DMS53 treated with DMSO at 0.1 percent for 48 hours (cell line): ENCODE data around the gene RABL3.
"Not testable (repeated sequence)": the region's sequence is repeated elsewhere in the genome, so short reads cannot be mapped to it uniquely, and the experiment has no call there.

Experiments used
- DNase-seq: peaks from one replicate; lab custom pipeline; 2025; ENCODE audit not compliant: unreplicated experiment; lab: John Stamatoyannopoulos, UW

The RABL3 gene

GRCh38 chr3:120684896-120685295 lies 57.4 kb downstream of the RABL3 start:
- no peak for DNase-seq

GRCh38 chr3:120683671-120684301 lies 58.5 kb downstream of the RABL3 start:
- no peak for DNase-seq

GRCh38 chr3:120683213-120683612 lies 59.1 kb downstream of the RABL3 start:
- no peak for DNase-seq

- DNase-seq = peak; percentile 67
Measured at GRCh38 chr3:120682095-120682681, 60.1 kb downstream of the RABL3 start, which contains the start of gene HGD. Gene HGD, minus strand, starts transcription at chr3:120682239. Its CDS starts 128 bp downstream, at chr3:120682111.

- no peak for DNase-seq
Measured at GRCh38 chr3:120681506-120682038, 60.7 kb downstream of the RABL3 start.

- no peak for DNase-seq
Measured at GRCh38 chr3:120681018-120681417, 61.3 kb downstream of the RABL3 start.

- no peak for DNase-seq
Measured at GRCh38 chr3:120680193-120680894, 62.0 kb downstream of the RABL3 start.

GRCh38 chr3:120678984-120679383 lies 63.3 kb downstream of the RABL3 start:
- DNase-seq = peak; percentile 18

- DNase-seq = peak; percentile 81
Measured at GRCh38 chr3:120678331-120678947, 63.9 kb downstream of the RABL3 start.

- not testable (repeated sequence) for DNase-seq
Measured at GRCh38 chr3:120677193-120677592, 65.1 kb downstream of the RABL3 start.

GRCh38 chr3:120673116-120673515 lies 69.2 kb downstream of the RABL3 start:
- DNase-seq = no peak

GRCh38 chr3:120670576-120670975 lies 71.7 kb downstream of the RABL3 start:
- no peak for DNase-seq

- no peak for DNase-seq
Measured at GRCh38 chr3:120664926-120665325, 77.4 kb downstream of the RABL3 start.

GRCh38 chr3:120661945-120662344 lies 80.4 kb downstream of the RABL3 start:
- DNase-seq = no peak

- peak; percentile 38 for DNase-seq
Measured at GRCh38 chr3:120661106-120661905, 81.0 kb downstream of the RABL3 start.

GRCh38 chr3:120659834-120660233 lies 82.5 kb downstream of the RABL3 start:
- no peak for DNase-seq

GRCh38 chr3:120659285-120659684 lies 83.0 kb downstream of the RABL3 start:
- DNase-seq = no peak

- DNase-seq = no peak
Measured at GRCh38 chr3:120652896-120653545, 89.3 kb downstream of the RABL3 start.

- no peak for DNase-seq
Measured at GRCh38 chr3:120652281-120652680, 90.0 kb downstream of the RABL3 start.

GRCh38 chr3:120650311-120650710 lies 92.0 kb downstream of the RABL3 start:
- no peak for DNase-seq
